ENCODE measurements around the gene ELOVL5.

Gene ELOVL5

GRCh38 chr6:53327017-53327395, 21.7 kb downstream of the ELOVL5 start:
- TF ChIP-seq USF1 (IDR thresholded peaks at IDR 0.05): no peak
- TF ChIP-seq YY1 (IDR thresholded peaks at IDR 0.05; ENCODE audit: low read depth): no peak
- TF ChIP-seq TEAD4 (IDR thresholded peaks at IDR 0.05): no peak
- no peak for TF ChIP-seq ZBTB7A (IDR thresholded peaks at IDR 0.05; ENCODE audit: low read depth)

- TF ChIP-seq ZBTB7A (IDR thresholded peaks at IDR 0.05; ENCODE audit: low read depth): no peak
- no peak for TF ChIP-seq RAD21 (IDR thresholded peaks at IDR 0.05; ENCODE audit: low read depth)
- TF ChIP-seq EGR1 (IDR thresholded peaks at IDR 0.05): no peak
- TF ChIP-seq TEAD4 (IDR thresholded peaks at IDR 0.05): no peak
- TF ChIP-seq YY1 (IDR thresholded peaks at IDR 0.05; ENCODE audit: low read depth): no peak
- no peak for TF ChIP-seq USF1 (IDR thresholded peaks at IDR 0.05)
- no peak for TF ChIP-seq EP300 (IDR thresholded peaks at IDR 0.05; ENCODE audit: borderline replicate concordance)
- TF ChIP-seq REST (IDR thresholded peaks at IDR 0.05; ENCODE audit: low read depth): no peak
- no peak for TF ChIP-seq NFIC (IDR thresholded peaks at IDR 0.05)
These were observed 22.3 kb downstream of the ELOVL5 start for GRCh38 chr6:53326372-53327016.

- TF ChIP-seq YY1 (IDR thresholded peaks at IDR 0.05; ENCODE audit: low read depth): no peak
- TF ChIP-seq ZBTB7A (IDR thresholded peaks at IDR 0.05; ENCODE audit: low read depth): no peak
- TF ChIP-seq MAX (IDR thresholded peaks at IDR 0.05): no peak
- TF ChIP-seq EP300 (IDR thresholded peaks at IDR 0.05; ENCODE audit: borderline replicate concordance): no peak
- no peak for TF ChIP-seq FOXM1 (IDR thresholded peaks at IDR 0.05; ENCODE audit: borderline replicate concordance, low read depth)
These were observed 23.0 kb downstream of the ELOVL5 start for GRCh38 chr6:53325785-53326184.

- TF ChIP-seq TEAD4 (IDR thresholded peaks at IDR 0.05): no peak
- TF ChIP-seq ZBTB7A (IDR thresholded peaks at IDR 0.05; ENCODE audit: low read depth): no peak
- TF ChIP-seq TCF12 (IDR thresholded peaks at IDR 0.05; ENCODE audit: low read depth): no peak
- TF ChIP-seq NFIC (IDR thresholded peaks at IDR 0.05): no peak
- no peak for TF ChIP-seq USF1 (IDR thresholded peaks at IDR 0.05)
- no peak for TF ChIP-seq TAF1 (IDR thresholded peaks at IDR 0.05; ENCODE audit: low read depth)
- TF ChIP-seq REST (IDR thresholded peaks at IDR 0.05; ENCODE audit: low read depth): no peak
- no peak for TF ChIP-seq YY1 (IDR thresholded peaks at IDR 0.05; ENCODE audit: low read depth)
- no peak for TF ChIP-seq MAX (IDR thresholded peaks at IDR 0.05)
- no peak for TF ChIP-seq CEBPB (IDR thresholded peaks at IDR 0.05)
- TF ChIP-seq RAD21 (IDR thresholded peaks at IDR 0.05; ENCODE audit: low read depth): no peak
- TF ChIP-seq EP300 (IDR thresholded peaks at IDR 0.05; ENCODE audit: borderline replicate concordance): no peak
- TF ChIP-seq FOXM1 (IDR thresholded peaks at IDR 0.05; ENCODE audit: borderline replicate concordance, low read depth): no peak
- no peak for TF ChIP-seq EGR1 (IDR thresholded peaks at IDR 0.05)
- no peak for TF ChIP-seq CREB1 (IDR thresholded peaks at IDR 0.05; ENCODE audit: low read depth)
These were observed 26.3 kb downstream of the ELOVL5 start for GRCh38 chr6:53322188-53323029.

GRCh38 chr6:53321701-53322100, 27.0 kb downstream of the ELOVL5 start:
- TF ChIP-seq NFIC (IDR thresholded peaks at IDR 0.05) (no peak), YY1 (IDR thresholded peaks at IDR 0.05; ENCODE audit: low read depth) (no peak)

- TF ChIP-seq REST (IDR thresholded peaks at IDR 0.05; ENCODE audit: low read depth) (no peak), RAD21 (IDR thresholded peaks at IDR 0.05; ENCODE audit: low read depth) (no peak), TEAD4 (IDR thresholded peaks at IDR 0.05) (no peak), YY1 (IDR thresholded peaks at IDR 0.05; ENCODE audit: low read depth) (no peak), MAX (IDR thresholded peaks at IDR 0.05) (no peak), ZBTB7A (IDR thresholded peaks at IDR 0.05; ENCODE audit: low read depth) (no peak), FOXM1 (IDR thresholded peaks at IDR 0.05; ENCODE audit: borderline replicate concordance, low read depth) (no peak), EGR1 (IDR thresholded peaks at IDR 0.05) (no peak), USF1 (IDR thresholded peaks at IDR 0.05) (no peak), CEBPB (IDR thresholded peaks at IDR 0.05) (no peak), TCF12 (IDR thresholded peaks at IDR 0.05; ENCODE audit: low read depth) (no peak), TAF1 (IDR thresholded peaks at IDR 0.05; ENCODE audit: low read depth) (no peak)
These were observed 27.8 kb downstream of the ELOVL5 start for GRCh38 chr6:53320964-53321363.

Measured in Ishikawa (cell line).